GM12878 (cell line): Measurements from ENCODE around the gene TOX2. TPM values are rescaled to one million over a fixed set of nuclear protein-coding genes. Genes with fewer than 3 reads are reported as not detected.

Experiments
- ATAC-seq: fragments of 200-7000 bp; cut with Tn5 transposase; 3 replicates; pipeline ENCODE4 v1.9.1; 2020; ENCODE audit warnings: mild to moderate bottlenecking, moderate library complexity
- BruUV-seq: library from RNA; stranded (reverse); fragments of 400-500 nt; replicated peaks from 2 replicates; lab custom pipeline; 2021; lab: Mats Ljungman, UMichigan
- CTCF ChIA-PET: fragments of 300-600 bp; sonication (Branson Sonifier 250); formaldehyde crosslinking; extraction: SDS; loops from one replicate; lab custom pipeline; 2021; ENCODE audit warnings: inconsistent platforms; lab: Yijun Ruan, JAX
- POLR2A ChIA-PET: fragments of 350-600 bp; formaldehyde crosslinking; extraction: SDS; loops from one replicate; lab custom pipeline; 2021; ENCODE audit warnings: inconsistent platforms; lab: Charles Lee
- RAD21 ChIA-PET: fragments of 300-600 bp; sonication (Branson Sonifier 250); formaldehyde crosslinking; loops from one replicate; lab custom pipeline; 2023; ENCODE audit warnings: antibody characterized with exemption; ENCODE audit not compliant: unreplicated experiment; lab: Charles Lee
- SMC1A ChIA-PET: fragments of 300-600 bp; sonication (Branson Sonifier 250); formaldehyde crosslinking; loops from one replicate; lab custom pipeline; 2023; ENCODE audit not compliant: unreplicated experiment, uncharacterized antibody; lab: Charles Lee
- DNase-seq: peaks from one replicate; pipeline ENCODE4 v3.0.0-alpha.2; 2011; ENCODE audit warnings: low read depth, low spot score
- FAIRE-seq: peaks from 3 replicates; lab custom pipeline; 2011; peaks lifted over from hg19 to GRCh38; lab: Jason Lieb, UNC
- H2AFZ ChIP-seq: 2 replicates; pipeline ENCODE4 v1.6.0; 2011; ENCODE audit warnings: low read depth, low read length, control low read depth; ENCODE audit not compliant: control insufficient read depth
- H3K27ac ChIP-seq: 2 replicates; pipeline ENCODE4 v1.5.1; 2011; ENCODE audit warnings: control low read depth; ENCODE audit not compliant: control insufficient read depth, insufficient read depth
- H3K27me3 ChIP-seq, 2 experiments: replicated peaks in 1 of 2; 2 replicates each; pipeline versions ENCODE4 v1.6.0 to v1.6.1; 2011; ENCODE audit warnings: low read length in 1 of 2; ENCODE audit not compliant: control insufficient read depth in 2 of 2, insufficient read depth in 2 of 2
- H3K36me3 ChIP-seq, 2 experiments: 2 replicates each; pipeline ENCODE4 v1.5.1; 2011; ENCODE audit warnings: low read length in 1 of 2; ENCODE audit not compliant: control insufficient read depth in 2 of 2, insufficient read depth in 2 of 2
- H3K4me1 ChIP-seq: 2 replicates; pipeline ENCODE4 v1.6.1; 2011; ENCODE audit warnings: mild to moderate bottlenecking, low read length, moderate library complexity, mixed read lengths; ENCODE audit not compliant: control insufficient read depth, insufficient read depth
- H3K4me2 ChIP-seq: 2 replicates; pipeline ENCODE4 v1.6.0; 2011; ENCODE audit warnings: control low read depth; ENCODE audit not compliant: control insufficient read depth, insufficient read depth
- H3K4me3 ChIP-seq: fragments of 200-600 bp; sonication (generic); 2 replicates; pipeline ENCODE4 v1.5.1; 2016
- H3K79me2 ChIP-seq: 2 replicates; pipeline ENCODE4 v1.6.0; 2011; ENCODE audit warnings: low read length; ENCODE audit not compliant: control insufficient read depth, insufficient read depth
- H3K9ac ChIP-seq: 2 replicates; pipeline ENCODE4 v1.8.0; 2011; ENCODE audit warnings: low read length, control low read depth, mixed read lengths; ENCODE audit not compliant: control insufficient read depth, insufficient read depth
- H3K9me3 ChIP-seq: replicated peaks from 3 replicates; pipeline ENCODE4 v1.5.1; 2011; ENCODE audit warnings: mild to moderate bottlenecking, low read length; ENCODE audit not compliant: control insufficient read depth, insufficient read depth
- H4K20me1 ChIP-seq: 2 replicates; pipeline ENCODE4 v1.6.0; 2011; ENCODE audit not compliant: control insufficient read depth, insufficient read depth
- BCL11A ChIP-seq: IDR thresholded peaks from 2 replicates; pipeline ENCODE4 v1.6.1; 2011; ENCODE audit warnings: low read depth, low read length
- E2F4 ChIP-seq: IDR thresholded peaks from 2 replicates; pipeline ENCODE4 v1.6.1; 2012; ENCODE audit warnings: low read depth, low read length, improper control_type of control experiment
- E4F1 ChIP-seq: fragments of 450-650 bp; IDR thresholded peaks from 2 replicates; pipeline ENCODE4 v1.6.1; 2018; ENCODE audit warnings: borderline replicate concordance, mild to moderate bottlenecking; ENCODE audit not compliant: partially characterized antibody
- NFXL1 ChIP-seq: fragments of 450-650 bp; IDR thresholded peaks from 2 replicates; pipeline ENCODE4 v1.6.1; 2017; ENCODE audit warnings: antibody characterized with exemption, mild to moderate bottlenecking, borderline replicate concordance
- NRF1 ChIP-seq: conservative IDR thresholded peaks from 2 replicates; pipeline ENCODE4 v1.6.1; 2011; ENCODE audit warnings: mild to moderate bottlenecking, low read depth, low read length, improper control_type of control experiment
- PBX3 ChIP-seq: IDR thresholded peaks from 2 replicates; pipeline ENCODE4 v1.6.1; 2011; ENCODE audit warnings: mild to moderate bottlenecking, low read depth, low read length, moderate library complexity; ENCODE audit not compliant: insufficient replicate concordance
- PKNOX1 ChIP-seq: fragments of 450-650 bp; IDR thresholded peaks from 2 replicates; pipeline ENCODE4 v1.6.1; 2016; ENCODE audit warnings: mild to moderate bottlenecking
- PML ChIP-seq: IDR thresholded peaks from 2 replicates; pipeline ENCODE4 v1.6.1; 2012; ENCODE audit warnings: low read length, inconsistent platforms
- SIX5 ChIP-seq: IDR thresholded peaks from 2 replicates; pipeline ENCODE4 v1.6.1; 2011; ENCODE audit warnings: mild to moderate bottlenecking, low read depth, low read length, moderate library complexity; ENCODE audit not compliant: severe bottlenecking
- SKIL ChIP-seq: fragments of 450-650 bp; IDR thresholded peaks from 2 replicates; pipeline ENCODE4 v1.6.1; 2017; ENCODE audit warnings: mild to moderate bottlenecking, low read depth, inconsistent platforms; ENCODE audit not compliant: poor library complexity, severe bottlenecking
- SMARCA5 ChIP-seq: fragments of 450-650 bp; IDR thresholded peaks from 2 replicates; pipeline ENCODE4 v1.6.1; 2017; ENCODE audit warnings: mild to moderate bottlenecking
- TCF3 ChIP-seq: IDR thresholded peaks from 2 replicates; pipeline ENCODE4 v1.6.1; 2012; ENCODE audit warnings: low read depth, mild to moderate bottlenecking, low read length, borderline replicate concordance; ENCODE audit not compliant: insufficient read depth
- ZNF384 ChIP-seq: IDR thresholded peaks from 2 replicates; pipeline ENCODE4 v1.6.1; 2012; ENCODE audit warnings: low read depth, mild to moderate bottlenecking, low read length, improper control_type of control experiment, borderline replicate concordance
- WGBS: methylation state at CpG from one replicate; pipeline ENCODE4 v1.1.6; 2016; ENCODE audit warnings: low lambda C conversion rate; ENCODE audit not compliant: insufficient replicate concordance, insufficient coverage; ENCODE audit errors: missing lambda C conversion rate; 5-methylcytosine and 5-hydroxymethylcytosine counted together
- in situ Hi-C: fragments of 300-500 bp; cut with MboI; formaldehyde crosslinking; loops from 9 replicates; pipeline ENCODE4 v1.14.3; 2018; ENCODE audit warnings: mixed read lengths
- intact Hi-C: fragments of 100-400 bp; cut with micrococcal nuclease; formaldehyde crosslinking; loops from one replicate; pipeline ENCODE4 v1.14.2; 2022; ENCODE audit not compliant: unreplicated experiment
- polyA plus RNA-seq, 11 experiments: library from polyadenylated mRNA; depleted of rRNA in 4 of 11; unstranded in 6 of 11; stranded (reverse) in 5 of 11; fragments of >200 nt; fragmentation: Nextera tagmentation in 4 of 11; fragmentation: Illumina TruSeq in 1 of 11; extraction: Ambion mirVana in 4 of 11; extraction: Trizol in 1 of 11; gene quantifications; 1 replicate in 1 of 11; 2 replicates in 10 of 11; pipeline versions ENCODE4 v1.2.1 to v1.2.3, GENCODE V29; 2011 to 2016; ENCODE audit warnings: inconsistent platforms in 2 of 11, missing spikeins in 2 of 11, low read depth in 1 of 11
- total RNA-seq, 4 experiments: library from RNA; depleted of rRNA in 3 of 4; stranded (reverse); fragments of >200 nt in 3 of 4; fragmentation: Illumina TruSeq in 1 of 4; extraction: Trizol in 1 of 4; gene quantifications; 2 replicates each; pipeline versions ENCODE4 v1.2.1 to v1.2.3, GENCODE V29; 2013 to 2021

TOX2 gene
- total and polyA plus RNA-seq, 10 of the 15 experiments (the other 5 are each of a cell fraction or from before 2014, with no cell fraction given): 2.6 to 40.5 (median 7.9) TPM

- TF ChIP-seq E2F4: no peak
- no peak for TF ChIP-seq NRF1
Observed at GRCh38 chr20:44075950-44076232, 161.2 kb downstream of the TOX2 start (continued).

GRCh38 chr20:44079291-44079690 is 164.6 kb downstream of the TOX2 start:
- Histone ChIP-seq H3K4me3 (no peak overlapping the region), H3K4me1 (0 out of 2 replicates have a peak, but pooled peaks cover 4% of the 10 kb centered on the region), H3K9me3 (no peaks in the 10 kb centered on the region), H4K20me1 (no peaks in the 10 kb centered on the region), H3K36me3 (no peaks in the 10 kb centered on the region), H3K27me3 (no peaks in the 10 kb centered on the region), H3K27ac (no peak overlapping the region), H3K9ac (no peak overlapping the region), H3K79me2 (no peaks in the 10 kb centered on the region), H3K4me2 (no peak overlapping the region), H2AFZ (no peak overlapping the region)
- WGBS: 93% methylated on average over 10 of the region's 10 CpGs
- no TSS peak for BruUV-seq
- ChIA-PET CTCF (interaction anchor here (1.0 to 16.0 kb wide), 13 partner anchors 11 to 630 kb away, joined by 3 to 223 read pairs (median 10); no protein-coding TSS in a partner anchor), POLR2A (interaction anchor here (3.0 kb wide), 1 partner anchor 329 kb away, joined by 15 read pairs; no protein-coding TSS in a partner anchor), RAD21 (interaction anchor here (1.7 to 10.1 kb wide), 5 partner anchors 9 to 329 kb away, joined by 3 to 182 read pairs (median 9); no protein-coding TSS in a partner anchor), SMC1A (interaction anchor here (0.8 to 7.9 kb wide), 15 partner anchors 10 to 386 kb away, joined by 3 to 164 read pairs (median 4); no protein-coding TSS in a partner anchor)
- no peak for ATAC-seq
- intact Hi-C loops (no loop called here), in situ Hi-C loops (no loop called here)
- no peak for DNase-seq
- FAIRE-seq: no peak
- TF ChIP-seq PBX3 (peak; percentile 33), SIX5 (no peak), E4F1 (no peak), NFXL1 (no peak), TCF3 (no peak), SMARCA5 (no peak), PKNOX1 (peak; percentile 81), SKIL (no peak), PML (no peak), ZNF384 (no peak), BCL11A (no peak)
